Activated CD4-positive, CD25-positive, alpha-beta regulatory T cell (primary cell): ENCODE results near the gene B4GALNT3.

Source experiments
- DNase-seq, 4 experiments: peaks; one replicate each; lab custom pipeline; 2025; lab: John Stamatoyannopoulos, UW

B4GALNT3 gene

GRCh38 chr12:509500-509899 is 49.8 kb downstream of the B4GALNT3 start:
- no peak for DNase-seq

DNA sequence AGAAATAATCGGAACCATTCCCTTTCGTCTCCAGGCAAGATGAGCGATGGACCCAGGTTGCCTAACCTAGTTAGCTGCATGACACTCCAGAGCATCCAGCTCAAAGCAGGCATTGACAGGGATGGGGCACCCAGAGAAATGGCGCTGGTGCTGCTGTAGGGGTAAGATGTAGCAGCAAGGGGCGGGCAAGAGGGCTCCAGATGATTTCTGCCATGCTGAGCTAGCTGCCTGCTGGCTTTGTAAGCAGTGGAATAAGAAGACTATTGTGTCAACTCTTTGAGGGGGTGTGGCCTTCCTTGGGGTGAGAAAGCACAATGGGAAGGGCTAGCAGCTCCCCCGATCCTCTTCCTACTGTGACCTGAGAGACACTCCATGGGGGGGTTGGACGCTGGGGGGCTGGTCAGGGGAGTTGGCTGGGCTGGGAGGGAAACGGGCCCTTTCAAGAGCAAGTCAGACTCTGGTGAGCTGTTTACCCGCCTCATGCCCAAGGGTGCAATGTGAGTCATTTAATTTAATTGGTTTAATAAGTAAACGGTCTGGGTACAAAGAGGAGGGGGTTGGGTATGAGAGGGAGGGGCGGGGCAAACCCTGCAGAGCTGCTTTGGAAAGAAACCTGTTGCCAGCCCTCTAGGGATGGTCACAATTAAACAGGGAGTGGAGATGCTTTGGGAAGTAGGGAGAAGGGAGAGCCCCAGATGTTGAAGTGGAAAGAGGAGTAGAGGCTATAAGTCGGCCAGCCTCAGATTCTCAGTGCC is 50.5 kb downstream of the B4GALNT3 start:
- no peak for DNase-seq

- no peak for DNase-seq
Observed at GRCh38 chr12:512933-513332, 53.2 kb downstream of the B4GALNT3 start.

GRCh38 chr12:513446-513845 is 53.7 kb downstream of the B4GALNT3 start:
- no peak for DNase-seq

GRCh38 chr12:517538-517937 is 57.8 kb downstream of the B4GALNT3 start:
- no peak for DNase-seq

DNA sequence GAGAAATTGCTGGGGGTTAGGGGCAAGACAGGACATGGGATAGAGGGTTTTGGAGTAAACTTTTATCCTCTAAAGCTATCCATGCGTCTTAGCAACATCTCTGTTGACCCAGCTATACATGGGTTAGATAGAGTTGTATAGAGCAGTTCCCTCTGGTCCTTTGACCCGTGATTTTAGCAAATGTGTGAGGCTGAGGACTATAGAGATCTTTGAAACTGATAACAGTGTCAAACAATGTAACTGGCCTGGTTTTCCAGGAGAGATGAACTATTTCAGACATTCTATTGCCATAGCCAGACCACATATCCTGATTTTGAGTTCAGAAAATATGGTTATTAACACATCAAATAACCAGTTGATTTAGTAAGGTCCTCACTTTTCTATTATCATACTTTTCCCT is 60.4 kb downstream of the B4GALNT3 start:
- no peak for DNase-seq

DNA sequence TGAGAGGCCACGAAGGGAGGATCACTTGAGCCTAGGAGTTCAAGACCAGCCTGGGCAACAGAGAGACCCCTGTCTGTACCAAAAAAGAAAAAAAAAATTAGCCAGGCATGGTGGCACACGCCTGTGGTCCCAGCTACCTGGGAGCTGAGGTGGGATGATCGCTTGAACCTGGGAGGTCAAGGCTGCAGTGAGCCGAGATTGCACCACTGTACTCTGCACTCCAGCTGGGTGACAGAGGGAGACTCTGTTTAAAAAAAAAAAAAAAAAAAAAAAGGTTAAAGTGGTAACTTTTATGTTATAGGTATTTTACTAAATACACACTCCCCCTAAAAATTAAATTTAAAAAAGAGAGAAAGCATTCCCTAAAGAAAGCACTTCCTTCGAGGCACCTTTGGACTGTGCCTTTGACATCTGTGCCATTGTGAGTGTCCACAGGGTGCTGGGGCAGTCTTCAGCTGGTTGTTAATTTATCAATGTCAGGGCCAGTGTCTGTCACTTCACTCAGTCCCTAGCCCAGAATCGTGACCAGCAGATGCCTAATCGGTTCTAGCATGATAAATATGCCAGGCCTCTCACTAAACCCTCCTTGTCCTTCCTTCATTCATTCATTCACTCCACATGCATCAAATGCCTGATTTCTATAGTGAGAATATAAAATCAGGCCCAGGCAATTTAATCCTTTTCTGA is 63.1 kb downstream of the B4GALNT3 start:
- DNase-seq = no peak

GRCh38 chr12:524167-524951 is 64.6 kb downstream of the B4GALNT3 start:
- DNase-seq = no peak

DNA sequence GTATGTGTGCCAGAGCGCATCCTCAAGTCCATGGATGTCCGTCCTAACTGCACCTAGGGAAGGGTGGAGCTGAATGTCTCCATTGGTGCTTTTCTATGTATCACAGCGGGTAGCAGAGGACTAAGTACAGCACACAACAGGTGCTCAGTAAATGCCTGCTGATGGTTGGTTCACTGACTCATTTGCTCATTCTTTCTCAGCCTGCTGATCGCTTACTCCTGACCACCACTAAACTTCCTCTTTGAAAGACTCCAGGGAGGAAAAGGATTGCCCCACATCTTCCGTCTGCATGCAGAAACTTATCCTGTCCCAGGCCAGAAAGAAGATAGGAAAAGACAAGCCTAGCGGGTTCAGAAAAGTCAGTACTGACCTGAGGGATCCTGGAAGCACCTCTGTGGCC is 66.3 kb downstream of the B4GALNT3 start:
- no peak for DNase-seq

- no peak for DNase-seq
Observed at GRCh38 chr12:527241-527640, 67.5 kb downstream of the B4GALNT3 start.

- no peak for DNase-seq
Observed at GRCh38 chr12:527729-528128, 68.0 kb downstream of the B4GALNT3 start.

DNA sequence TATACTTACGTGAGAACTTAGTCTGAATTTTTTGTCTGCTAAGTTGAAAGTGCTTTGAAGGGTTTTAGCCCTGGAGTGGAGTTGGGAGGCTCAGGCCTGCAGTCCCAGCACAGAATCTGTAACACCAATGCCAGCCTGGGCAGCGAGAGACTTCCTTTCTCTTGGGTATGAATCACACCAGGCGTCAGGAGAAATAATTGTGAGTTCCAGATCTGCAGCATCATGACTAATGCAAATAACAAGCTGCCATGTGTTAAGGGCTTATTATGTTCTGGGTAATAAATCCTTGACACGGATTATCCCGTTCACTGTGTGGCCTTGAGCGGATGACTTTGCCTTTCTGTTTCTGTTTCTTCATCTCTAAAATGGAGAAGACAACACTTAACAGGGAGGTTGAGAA is 70.6 kb downstream of the B4GALNT3 start:
- DNase-seq = no peak

DNA sequence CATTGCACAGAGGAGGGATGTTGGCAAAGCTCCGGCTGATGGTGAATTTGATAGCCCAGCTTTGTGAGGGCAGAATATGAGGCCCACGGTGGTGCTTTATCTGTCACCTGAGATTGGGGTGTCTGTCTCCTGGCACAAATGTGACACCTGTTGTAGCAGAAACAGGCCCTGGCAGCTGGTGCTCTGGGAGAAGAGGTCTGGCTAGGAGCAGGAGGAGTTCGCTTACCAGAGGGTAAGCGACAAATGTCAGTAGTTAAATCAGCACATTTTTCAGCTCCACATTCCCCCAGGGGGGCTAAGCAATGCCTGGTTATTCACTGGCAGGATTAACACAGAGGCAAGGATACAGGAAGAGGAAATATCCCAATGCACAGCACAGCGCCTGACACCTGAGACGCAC is 71.1 kb downstream of the B4GALNT3 start:
- no peak for DNase-seq

DNA sequence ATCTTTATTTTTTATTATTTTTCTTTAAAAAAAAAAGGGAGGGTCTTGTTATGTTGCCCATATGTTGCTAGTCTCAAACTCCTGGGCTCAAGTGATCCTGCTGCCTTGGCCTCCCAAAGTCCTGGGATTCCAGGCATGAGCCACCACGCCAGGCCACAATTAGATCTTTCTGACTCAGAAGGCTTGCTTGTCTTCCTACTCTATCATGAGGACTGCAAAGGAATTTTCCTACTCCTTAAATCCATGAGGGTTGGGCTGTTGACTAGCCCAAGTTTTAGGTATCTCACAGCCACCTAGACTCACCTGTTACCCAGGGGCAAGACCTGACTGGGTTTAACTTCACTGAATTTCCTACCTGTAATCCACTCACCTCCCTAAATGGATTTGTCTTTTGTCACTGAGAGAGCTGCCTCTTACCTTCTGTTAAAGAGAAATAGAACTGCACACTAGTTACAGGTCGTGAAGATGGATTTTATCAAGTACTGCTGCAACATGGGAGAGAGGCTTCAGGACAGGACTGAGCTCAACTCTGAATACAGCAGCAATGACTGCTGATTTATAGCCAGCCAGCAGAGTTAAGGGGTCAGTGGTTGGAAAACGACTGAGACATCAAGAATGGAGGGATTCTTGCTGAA is 72.3 kb downstream of the B4GALNT3 start:
- DNase-seq = no peak

- no peak for DNase-seq
Observed at GRCh38 chr12:532908-533565, 73.3 kb downstream of the B4GALNT3 start.

GRCh38 chr12:533718-534117 is 74.0 kb downstream of the B4GALNT3 start:
- no peak for DNase-seq

- DNase-seq = no peak
Observed at GRCh38 chr12:534216-534615, 74.5 kb downstream of the B4GALNT3 start.

DNA sequence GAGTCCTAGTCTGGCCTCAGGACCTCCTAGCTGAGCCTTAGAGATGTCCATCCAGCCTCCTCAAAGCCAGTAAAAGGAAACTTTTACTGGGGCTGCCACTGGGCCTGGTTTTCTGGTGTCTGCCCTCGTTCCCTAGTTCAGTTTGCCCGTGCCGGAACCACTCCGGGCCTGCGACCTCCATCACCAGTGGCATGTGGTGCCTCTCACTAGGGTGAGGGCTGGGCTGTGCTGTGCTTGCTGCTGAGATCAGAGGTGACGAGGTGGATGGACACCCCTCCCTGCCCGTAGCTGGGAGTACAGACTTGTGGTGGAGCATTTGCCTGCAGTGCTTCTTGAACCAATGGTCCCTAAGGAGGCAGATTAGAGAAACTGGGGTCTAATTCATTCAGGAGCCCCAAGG is 75.7 kb downstream of the B4GALNT3 start:
- no peak for DNase-seq

- no peak for DNase-seq
Observed at GRCh38 chr12:536751-537245, 77.1 kb downstream of the B4GALNT3 start.

DNA sequence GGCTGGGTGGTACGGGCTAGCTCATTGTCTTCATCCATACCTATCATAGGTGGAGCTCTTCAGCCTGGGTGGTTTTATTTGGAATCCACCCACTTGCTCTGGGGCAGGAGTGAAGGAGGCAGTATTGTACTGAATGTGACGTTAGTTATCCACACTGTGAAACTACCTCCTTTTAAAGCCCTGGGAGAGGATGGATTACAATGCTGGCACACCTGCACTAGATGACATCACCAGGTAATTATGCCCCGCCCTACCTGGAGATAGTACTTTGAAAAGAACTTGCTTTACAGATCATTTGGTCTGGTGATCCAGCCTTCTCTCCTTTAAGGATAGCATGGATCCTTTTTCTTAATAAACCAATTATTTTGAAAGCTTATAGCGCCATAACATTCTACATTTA is 78.0 kb downstream of the B4GALNT3 start:
- DNase-seq = no peak

DNA sequence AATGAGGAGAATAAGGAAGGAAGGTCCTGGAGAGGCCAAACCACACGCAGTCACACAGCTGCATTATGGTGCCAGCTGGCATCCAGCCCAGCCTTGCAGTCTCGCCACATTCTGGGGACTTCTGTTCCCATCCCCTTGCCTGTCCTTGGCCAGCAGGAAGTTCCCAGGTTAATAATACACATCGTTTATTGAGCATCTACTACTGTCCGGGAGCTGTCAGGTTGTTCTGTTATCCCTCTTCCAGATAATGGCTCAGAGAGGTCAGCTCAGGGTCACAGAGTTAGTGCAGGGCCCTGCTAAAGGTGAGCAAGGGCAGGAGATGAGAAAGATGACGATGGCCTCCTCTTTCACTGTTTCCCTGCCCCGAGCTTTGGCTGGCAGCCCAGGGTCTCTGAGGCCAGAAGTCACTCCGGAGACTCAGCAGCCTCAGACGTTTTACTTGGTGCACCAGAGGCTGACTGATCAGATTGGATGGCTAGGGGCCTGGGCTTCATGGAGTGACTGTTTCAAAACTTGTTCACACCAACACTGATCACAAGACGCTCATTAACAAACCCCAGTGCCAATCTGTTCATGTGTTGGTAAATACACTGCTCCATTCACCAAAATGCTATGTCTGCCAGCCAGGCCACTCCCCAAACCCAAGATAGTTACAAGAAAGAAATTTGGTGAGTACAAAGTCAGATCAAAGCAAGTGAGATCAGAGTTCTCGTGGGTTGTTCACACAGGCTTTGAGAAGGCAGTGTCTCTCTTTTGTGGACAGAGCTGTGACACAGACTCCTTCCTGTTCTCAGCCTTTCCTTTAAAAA is 79.2 kb downstream of the B4GALNT3 start:
- no peak for DNase-seq
